Gastroesophageal sphincter (tissue), 3 donors: ENCODE data around the gene APOD.
"Not testable (repeated sequence)": the region's sequence is repeated elsewhere in the genome, so short reads cannot be mapped to it uniquely, and the experiment has no call there.

Experiments
- CTCF ChIP-seq, 4 experiments: fragments of 200-600 bp in 2 of 4; fragments of 450-650 bp in 2 of 4; sonication (generic) in 1 of 4; IDR thresholded peaks; one replicate each; pipeline ENCODE4 v1.5.1; 2017 to 2019; ENCODE audit warnings: antibody characterized with exemption in 4 of 4, mild to moderate bottlenecking in 2 of 4, moderate library complexity in 2 of 4
- POLR2AphosphoS5 ChIP-seq: sonication (generic); formaldehyde crosslinking; IDR thresholded peaks from one replicate; pipeline ENCODE4 v1.6.1; 2017; ENCODE audit warnings: antibody characterized with exemption

- TF ChIP-seq CTCF (IDR thresholded peaks at IDR 0.05); POLR2AphosphoS5: not testable (repeated sequence)
These were observed 48.9 kb upstream of the APOD start for GRCh38 chr3:195632501-195633185.
